ENCODE results near the gene ANKRD61. TPM values are rescaled to one million over a fixed set of nuclear protein-coding genes. Genes with fewer than 3 reads are reported as not detected.
A peak's percentile ranks its signal among the peaks of the same experiment; 100 is the strongest.
"Not testable (repeated sequence)": the region's sequence is repeated elsewhere in the genome, so short reads cannot be mapped to it uniquely, and the experiment has no call there.

The ANKRD61 gene
- under 1 TPM in 2 of 4 donors, not detected in 2; 0.28 to 0.36 TPM for total RNA-seq

DNA sequence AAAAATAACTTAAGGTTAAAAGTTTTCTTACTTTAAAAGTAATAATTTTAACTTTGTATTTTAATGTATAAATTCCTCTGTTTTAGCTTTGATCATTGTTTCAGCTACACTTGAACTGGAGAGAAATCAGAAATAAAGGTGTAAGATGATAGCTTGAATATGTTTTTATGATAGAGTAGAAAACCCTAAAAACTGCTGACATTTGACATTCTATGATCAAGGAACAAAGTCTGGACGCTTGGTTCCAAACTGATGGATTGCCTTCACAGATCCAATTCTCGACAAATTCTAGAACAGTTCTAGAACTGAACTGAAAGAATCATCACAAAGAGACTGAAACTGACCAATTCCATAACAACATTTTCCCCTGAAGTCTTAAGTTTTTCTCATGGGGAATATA, at the start of gene ANKRD61:
ANKRD61 (plus strand) TSS at position 389 of the 400 bp plus-strand sequence; CDS start at position 389, 0 bp downstream.
- TF ChIP-seq, protein P1, sequence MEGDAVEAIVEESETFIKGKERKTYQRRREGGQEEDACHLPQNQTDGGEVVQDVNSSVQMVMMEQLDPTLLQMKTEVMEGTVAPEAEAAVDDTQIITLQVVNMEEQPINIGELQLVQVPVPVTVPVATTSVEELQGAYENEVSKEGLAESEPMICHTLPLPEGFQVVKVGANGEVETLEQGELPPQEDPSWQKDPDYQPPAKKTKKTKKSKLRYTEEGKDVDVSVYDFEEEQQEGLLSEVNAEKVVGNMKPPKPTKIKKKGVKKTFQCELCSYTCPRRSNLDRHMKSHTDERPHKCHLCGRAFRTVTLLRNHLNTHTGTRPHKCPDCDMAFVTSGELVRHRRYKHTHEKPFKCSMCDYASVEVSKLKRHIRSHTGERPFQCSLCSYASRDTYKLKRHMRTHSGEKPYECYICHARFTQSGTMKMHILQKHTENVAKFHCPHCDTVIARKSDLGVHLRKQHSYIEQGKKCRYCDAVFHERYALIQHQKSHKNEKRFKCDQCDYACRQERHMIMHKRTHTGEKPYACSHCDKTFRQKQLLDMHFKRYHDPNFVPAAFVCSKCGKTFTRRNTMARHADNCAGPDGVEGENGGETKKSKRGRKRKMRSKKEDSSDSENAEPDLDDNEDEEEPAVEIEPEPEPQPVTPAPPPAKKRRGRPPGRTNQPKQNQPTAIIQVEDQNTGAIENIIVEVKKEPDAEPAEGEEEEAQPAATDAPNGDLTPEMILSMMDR (IDR thresholded peaks at IDR 0.05), result no peak
- no peak for DNase-seq (ENCODE audit: low spot score)
- ATAC-seq (ENCODE audit: low FRiP score), result no peak

DNA sequence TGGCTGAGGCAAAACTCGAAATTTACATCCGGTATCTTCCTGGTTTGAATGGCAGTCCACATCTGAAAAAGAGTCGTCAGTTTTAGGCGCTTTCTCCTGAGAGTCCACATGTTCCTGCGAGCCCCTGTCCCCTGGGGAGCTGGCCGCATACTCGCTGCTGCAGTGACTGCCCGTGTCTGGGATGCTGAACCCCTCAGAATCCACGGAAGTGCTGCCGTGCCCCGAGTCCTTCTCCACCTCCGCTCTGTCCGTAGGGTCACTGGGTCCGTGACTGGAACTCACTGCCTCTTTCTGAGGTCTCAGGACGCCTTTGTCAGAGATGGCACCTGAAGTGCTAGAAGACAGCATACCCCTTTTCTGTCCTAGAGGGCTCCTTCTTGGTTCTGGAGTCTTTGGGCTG, 44.1 kb upstream of the ANKRD61 start:
- DNase-seq (ENCODE audit: low spot score); ATAC-seq (ENCODE audit: low FRiP score): not testable (repeated sequence)

DNA sequence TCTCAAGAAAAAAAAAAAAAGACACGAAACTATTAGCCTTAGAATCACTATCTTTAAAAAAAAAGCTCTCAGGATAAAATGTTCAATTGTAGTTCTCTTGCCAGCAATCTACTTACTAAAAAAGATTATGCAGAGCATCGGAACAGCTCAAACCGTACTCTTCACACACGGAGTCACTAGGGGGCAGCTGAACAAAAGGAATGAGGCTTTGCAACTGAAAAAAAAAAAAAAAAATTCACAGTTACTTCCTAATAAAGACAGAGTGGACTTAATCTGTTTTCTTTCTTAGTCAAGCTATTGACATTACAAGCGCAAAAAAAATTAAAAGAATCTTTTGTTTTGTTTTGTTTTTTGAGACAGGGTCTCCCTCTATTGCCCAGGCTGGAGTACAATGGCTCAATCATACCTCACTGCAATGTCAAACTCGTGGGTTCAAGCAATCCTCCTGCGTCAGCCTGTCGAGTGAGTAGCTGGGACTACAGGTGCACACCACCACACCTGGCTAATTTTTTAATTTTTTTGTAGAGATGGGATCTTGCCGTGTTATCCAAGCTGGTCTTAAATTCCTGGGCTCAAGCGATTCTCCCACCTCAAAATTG, 33.9 kb upstream of the ANKRD61 start:
- TF ChIP-seq, protein P1 (IDR thresholded peaks at IDR 0.05), result no peak
- ATAC-seq (ENCODE audit: low FRiP score), result peak; percentile 68
- no peak for DNase-seq (ENCODE audit: low spot score)

DNA sequence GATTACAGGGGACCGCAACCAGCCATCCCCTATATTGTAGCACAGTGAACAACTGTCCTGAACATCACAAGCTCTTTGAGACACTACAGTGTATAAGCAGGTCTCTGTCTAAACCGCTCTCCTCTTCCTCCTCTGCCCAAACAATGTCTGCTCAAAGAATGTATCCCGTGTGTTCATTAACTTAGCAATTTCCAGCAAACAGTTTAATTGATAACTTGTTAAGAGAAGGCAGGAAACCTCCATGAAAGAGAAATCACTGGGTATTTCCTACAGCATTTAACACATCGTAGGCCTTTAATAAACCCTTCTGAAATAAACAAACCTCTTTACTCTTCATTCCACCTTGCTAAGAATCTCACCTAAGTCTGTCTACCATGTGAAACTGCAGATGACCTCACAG, 23.8 kb upstream of the ANKRD61 start:
- TF ChIP-seq, protein P1 (IDR thresholded peaks at IDR 0.05), result no peak
- DNase-seq (ENCODE audit: low spot score) (no peak), ATAC-seq (ENCODE audit: low FRiP score) (no peak)

DNA sequence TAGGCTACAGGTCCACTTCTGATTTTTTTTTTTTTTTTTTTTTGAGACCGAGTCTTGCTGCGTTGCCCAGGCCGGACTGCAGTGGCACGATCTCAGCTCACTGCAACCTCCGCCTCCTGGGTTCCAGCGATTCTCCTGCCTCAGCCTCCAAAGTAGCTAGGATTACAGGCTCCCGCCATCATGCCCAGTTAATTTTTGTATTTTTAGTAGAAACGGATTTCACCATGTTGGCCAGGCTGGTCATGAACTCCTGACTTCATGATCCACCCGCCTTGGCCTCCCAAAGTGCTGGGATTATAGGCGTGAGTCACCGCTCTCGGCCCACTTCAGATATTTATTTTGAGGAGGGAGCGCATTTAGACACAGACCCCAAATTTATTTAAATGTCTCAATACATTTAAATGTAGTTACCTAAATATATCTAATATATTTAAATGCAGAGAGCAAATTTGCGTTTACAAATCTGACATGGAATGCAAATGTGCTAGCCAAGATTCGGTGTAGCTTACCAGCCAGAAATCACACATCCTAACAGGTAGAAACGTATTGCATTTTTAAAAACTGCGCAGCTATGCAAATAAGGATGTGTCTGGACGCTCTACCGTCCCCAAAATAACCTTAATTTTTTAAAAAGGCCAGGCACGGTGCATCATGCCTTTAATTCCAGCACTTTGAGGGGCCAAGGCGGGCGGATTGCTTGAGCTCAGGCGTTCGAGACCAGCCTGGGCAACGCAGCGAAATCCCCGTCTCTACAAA, 23.2 kb upstream of the ANKRD61 start:
- not testable (repeated sequence) for ATAC-seq (ENCODE audit: low FRiP score); DNase-seq (ENCODE audit: low spot score)

DNA sequence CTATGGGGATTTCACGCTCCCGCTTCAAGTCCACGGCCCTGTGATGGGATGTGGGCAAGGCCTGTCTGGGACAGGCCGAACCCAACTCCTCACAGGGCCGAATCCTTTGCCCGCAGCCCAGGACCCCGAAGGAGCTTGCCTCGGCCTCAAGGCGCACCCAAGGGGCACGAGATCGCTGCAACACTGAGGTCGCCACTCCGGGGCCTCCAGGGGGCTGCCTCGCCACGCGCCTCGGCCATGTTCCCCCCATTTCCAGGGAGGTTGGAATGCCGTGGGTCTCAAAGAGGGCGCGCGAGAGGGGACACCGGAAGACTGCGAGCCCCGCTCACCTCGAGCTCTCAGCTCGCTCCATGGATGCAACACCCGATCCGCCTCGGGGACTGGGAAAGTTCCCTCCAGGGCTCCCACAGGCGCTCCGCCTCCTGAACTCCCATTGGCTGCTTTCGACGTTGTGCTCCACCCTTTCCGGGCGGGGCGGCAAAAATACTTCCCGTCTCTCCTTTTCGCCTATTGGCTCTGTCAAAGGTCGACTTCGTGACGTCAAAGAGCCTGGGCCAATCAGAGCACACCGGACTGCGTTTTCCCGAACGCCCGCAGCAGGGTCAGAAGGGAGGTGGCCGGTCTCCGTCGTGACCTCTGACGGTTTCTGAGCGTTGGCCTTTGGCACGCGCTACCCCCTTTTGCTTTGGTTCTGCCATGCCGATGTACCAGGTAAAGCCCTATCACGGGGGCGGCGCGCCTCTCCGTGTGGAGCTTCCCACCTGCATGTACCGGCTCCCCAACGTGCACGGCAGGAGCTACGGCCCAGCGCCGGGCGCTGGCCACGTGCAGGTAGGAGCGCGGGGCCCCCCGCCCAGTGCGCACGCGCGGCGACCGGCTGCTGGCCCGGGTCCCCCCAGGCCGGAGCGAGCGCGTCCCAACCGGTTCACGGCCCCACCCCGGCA, 22.2 kb upstream of the ANKRD61 start, which contains the start of the genes AIMP2 and PMS2:
AIMP2 (plus strand) TSS at position 605 of the 944 bp plus-strand sequence; CDS start at position 697, 92 bp downstream.
PMS2 (minus strand) TSS at position 382 of the 944 bp plus-strand sequence; CDS start at position 352, 30 bp downstream.
- TF ChIP-seq, protein P1 (IDR thresholded peaks at IDR 0.05), result no peak
- peak; percentile 99 for ATAC-seq (ENCODE audit: low FRiP score)

DNA sequence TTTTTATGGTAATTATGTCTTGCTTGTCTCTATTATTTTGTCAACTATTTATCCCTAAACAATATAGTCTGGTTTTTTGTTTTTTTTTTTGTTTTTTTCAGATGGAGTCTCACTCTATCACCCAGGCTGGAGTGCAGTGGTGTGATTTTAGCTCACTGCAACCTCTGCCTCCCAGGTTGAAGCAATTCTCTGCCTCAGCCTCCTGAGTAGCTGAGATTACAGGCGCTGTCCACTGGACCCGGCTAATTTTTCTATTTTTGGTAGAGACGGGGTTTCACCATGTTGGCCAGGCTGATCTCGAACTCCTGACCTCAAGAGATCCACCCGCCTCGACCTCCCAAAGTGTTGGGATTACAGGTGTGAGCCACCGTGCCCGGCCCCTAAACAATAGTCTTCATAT, 20.8 kb upstream of the ANKRD61 start:
- ATAC-seq (ENCODE audit: low FRiP score); DNase-seq (ENCODE audit: low spot score): not testable (repeated sequence)

More for the DNA sequence above, 22.2 kb upstream of the ANKRD61 start, which contains the start of the genes AIMP2 and PMS2:
- DNase-seq (ENCODE audit: low spot score), result peak; percentile 94

DNA sequence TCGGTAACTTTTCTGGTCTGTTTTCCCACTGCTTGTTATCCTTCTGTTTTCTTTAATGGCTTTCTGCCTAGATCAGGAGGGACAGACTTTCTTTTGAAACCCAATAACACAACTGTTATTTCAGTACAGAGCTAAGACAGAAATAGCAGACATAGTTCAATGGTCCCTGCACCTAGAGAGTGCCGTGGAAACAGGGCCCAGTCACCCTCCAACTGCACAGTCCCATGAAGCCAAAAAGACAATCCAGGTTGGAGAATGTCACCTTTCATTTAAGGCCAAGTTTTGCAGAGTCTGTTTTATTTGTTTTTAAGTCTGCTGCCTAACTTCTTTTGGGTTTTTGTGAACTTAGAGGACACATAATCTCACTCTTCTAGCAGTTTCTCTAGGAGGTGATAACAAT, 19.6 kb upstream of the ANKRD61 start:
- TF ChIP-seq, protein P1 (IDR thresholded peaks at IDR 0.05), result no peak
- ATAC-seq (ENCODE audit: low FRiP score), result no peak
- no peak for DNase-seq (ENCODE audit: low spot score)

Measured in omental fat pad (tissue), 4 donors.